Astrocyte (in vitro differentiated cells and primary cell): Measurements from ENCODE around the gene MAN1C1.

Experiments used
- EZH2 ChIP-seq: IDR thresholded peaks from 2 replicates; pipeline ENCODE4 v1.6.1; 2012; ENCODE audit warnings: mild to moderate bottlenecking, low read length, inconsistent platforms; ENCODE audit not compliant: insufficient read depth
- TF ChIP-seq, protein P1 (sequence below): IDR thresholded peaks from 2 replicates; pipeline ENCODE4 v1.5.1; 2011; ENCODE audit warnings: low read depth, mild to moderate bottlenecking, inconsistent platforms, low read length, moderate library complexity; ENCODE audit not compliant: insufficient read depth

DNA sequence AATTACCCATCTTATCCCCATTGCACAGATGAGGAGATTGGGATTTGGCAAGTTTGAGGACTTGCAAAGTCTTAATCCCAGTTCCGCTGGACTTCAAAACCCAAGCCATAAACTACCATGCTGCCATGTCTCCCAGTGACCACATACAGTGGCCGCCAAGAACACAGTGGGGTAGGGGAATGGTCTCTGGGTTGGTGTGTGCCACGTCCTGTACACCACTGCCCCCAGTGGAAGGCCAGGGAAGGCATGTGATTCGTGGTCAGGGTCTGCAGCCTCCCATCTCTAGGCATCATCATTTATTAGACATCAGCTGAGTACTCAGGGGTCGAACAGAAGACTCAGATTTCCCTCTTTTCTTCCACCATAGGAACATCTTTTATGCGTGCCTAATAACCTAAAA is 76.0 kb downstream of the MAN1C1 start:
- no peak for TF ChIP-seq EZH2
- TF ChIP-seq, protein P1, sequence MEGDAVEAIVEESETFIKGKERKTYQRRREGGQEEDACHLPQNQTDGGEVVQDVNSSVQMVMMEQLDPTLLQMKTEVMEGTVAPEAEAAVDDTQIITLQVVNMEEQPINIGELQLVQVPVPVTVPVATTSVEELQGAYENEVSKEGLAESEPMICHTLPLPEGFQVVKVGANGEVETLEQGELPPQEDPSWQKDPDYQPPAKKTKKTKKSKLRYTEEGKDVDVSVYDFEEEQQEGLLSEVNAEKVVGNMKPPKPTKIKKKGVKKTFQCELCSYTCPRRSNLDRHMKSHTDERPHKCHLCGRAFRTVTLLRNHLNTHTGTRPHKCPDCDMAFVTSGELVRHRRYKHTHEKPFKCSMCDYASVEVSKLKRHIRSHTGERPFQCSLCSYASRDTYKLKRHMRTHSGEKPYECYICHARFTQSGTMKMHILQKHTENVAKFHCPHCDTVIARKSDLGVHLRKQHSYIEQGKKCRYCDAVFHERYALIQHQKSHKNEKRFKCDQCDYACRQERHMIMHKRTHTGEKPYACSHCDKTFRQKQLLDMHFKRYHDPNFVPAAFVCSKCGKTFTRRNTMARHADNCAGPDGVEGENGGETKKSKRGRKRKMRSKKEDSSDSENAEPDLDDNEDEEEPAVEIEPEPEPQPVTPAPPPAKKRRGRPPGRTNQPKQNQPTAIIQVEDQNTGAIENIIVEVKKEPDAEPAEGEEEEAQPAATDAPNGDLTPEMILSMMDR = peak; percentile 32
